NOMO-1 treated with DMSO at 0.1 percent for 48 hours (cell line): Measurements from ENCODE around the gene SETD1A.

Source experiments
- DNase-seq: peaks from one replicate; lab custom pipeline; 2025; ENCODE audit not compliant: unreplicated experiment; lab: John Stamatoyannopoulos, UW

Gene SETD1A

GRCh38 chr16:30980434-30980833 lies 22.9 kb downstream of the SETD1A start:
- no peak for DNase-seq

DNA sequence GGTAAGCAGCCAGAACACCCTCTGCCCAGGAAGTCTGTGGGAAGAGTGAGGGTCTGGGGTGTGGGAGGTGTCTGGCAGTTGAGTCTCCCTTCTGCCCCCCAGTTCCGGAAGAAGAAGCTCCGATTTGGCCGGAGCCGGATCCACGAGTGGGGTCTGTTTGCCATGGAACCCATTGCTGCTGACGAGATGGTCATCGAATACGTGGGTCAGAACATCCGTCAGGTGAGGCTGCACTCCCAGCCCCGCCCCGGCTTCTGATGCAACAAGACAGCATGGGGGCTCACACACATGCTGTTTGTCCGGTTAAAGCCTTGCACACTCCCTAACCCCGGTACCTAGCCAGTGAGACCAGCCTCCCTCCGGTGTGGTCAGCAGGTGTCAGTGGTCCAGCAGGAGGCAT lies 23.4 kb downstream of the SETD1A start:
- no peak for DNase-seq

DNA sequence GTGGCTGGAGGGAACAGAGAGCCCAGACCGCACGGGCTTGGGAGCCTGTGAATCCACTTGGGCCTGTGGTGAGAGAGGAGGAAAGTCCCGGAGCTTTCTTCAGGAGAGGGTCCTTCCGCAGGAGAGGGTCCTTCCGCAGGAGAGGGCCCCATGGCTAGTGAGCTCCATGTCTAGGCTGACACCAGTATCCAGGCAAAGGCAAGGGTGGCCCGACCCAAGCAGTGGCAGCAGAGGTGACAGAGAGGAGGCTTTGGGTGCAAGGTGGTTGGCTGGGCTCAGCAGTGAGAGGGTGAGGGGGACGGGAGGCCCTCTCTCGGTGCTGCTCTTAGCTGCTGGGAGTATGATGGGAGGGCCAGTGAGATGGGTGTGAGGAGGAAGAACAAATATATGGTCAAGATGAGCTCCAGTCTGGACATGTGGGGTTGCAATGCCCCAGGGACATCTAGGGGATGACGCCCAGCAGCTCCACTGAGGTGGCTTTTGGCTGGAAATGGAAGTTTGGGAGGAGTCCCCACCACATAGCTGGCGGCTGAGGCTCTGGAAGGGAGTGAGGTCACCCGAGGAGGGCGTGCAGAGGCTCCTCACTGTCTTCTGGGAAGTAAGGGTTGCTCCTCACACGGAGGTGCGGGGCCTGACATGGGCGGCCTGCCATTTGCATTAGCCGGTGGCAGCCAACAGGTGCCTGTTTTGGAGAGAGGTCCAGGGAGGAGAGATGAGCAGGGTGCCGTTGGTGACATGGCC lies 25.2 kb downstream of the SETD1A start:
- DNase-seq = no peak

DNA sequence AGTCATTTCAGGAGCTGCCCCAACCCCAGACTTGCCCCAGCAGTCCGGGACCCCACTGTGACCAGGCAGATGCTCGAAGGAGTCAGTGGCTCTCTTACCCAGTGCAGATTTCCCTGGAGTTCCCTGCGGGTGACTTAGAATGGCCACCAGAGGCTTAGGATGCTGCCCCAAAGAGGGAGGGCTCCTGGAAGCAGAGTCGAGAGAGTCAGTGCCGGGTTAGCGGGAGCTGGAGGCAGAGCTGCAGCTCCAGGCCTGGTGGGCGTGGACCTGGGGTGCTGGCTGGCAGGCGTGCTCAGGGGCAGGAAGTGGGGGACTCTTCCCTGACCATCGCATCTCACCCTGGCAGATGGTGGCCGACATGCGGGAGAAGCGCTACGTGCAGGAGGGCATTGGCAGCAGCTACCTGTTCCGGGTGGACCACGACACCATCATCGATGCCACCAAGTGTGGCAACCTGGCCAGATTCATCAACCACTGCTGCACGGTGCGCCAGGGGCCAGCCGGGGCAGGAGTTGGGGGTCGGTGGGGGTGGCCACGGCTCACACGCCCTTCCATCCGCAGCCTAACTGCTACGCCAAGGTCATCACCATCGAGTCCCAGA lies 25.8 kb downstream of the SETD1A start:
- no peak for DNase-seq

DNA sequence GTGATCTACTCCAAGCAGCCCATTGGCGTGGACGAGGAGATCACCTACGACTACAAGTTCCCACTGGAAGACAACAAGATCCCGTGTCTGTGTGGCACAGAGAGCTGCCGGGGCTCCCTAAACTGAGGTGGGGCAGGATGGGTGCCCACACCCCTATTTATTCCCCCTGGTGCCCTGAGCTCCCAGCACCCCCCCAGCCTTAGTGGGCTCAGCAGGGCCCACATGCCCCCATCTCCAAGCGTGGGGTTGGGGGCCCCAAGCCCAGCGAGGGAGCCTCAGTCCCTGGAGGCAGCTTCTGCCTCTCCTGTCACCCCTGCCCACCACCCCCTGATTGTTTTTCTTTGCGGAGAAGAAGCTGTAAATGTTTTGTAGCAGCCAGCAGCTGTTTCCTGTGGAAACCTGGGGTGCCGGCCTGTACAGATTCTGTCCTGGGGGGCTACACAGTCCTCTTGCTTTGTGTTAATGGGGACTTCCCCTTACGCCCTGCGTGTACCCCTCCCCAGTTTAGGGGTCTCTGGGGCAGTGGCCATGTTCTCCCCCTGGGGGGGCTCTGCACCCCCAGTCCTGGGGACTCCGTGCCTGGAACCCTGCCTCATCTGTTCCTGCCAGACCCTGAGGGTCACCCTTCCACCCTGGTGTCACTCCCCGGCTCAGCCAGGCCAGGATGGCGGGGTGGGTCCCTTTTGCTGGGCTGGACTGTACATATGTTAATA lies 26.5 kb downstream of the SETD1A start:
- no peak for DNase-seq

DNA sequence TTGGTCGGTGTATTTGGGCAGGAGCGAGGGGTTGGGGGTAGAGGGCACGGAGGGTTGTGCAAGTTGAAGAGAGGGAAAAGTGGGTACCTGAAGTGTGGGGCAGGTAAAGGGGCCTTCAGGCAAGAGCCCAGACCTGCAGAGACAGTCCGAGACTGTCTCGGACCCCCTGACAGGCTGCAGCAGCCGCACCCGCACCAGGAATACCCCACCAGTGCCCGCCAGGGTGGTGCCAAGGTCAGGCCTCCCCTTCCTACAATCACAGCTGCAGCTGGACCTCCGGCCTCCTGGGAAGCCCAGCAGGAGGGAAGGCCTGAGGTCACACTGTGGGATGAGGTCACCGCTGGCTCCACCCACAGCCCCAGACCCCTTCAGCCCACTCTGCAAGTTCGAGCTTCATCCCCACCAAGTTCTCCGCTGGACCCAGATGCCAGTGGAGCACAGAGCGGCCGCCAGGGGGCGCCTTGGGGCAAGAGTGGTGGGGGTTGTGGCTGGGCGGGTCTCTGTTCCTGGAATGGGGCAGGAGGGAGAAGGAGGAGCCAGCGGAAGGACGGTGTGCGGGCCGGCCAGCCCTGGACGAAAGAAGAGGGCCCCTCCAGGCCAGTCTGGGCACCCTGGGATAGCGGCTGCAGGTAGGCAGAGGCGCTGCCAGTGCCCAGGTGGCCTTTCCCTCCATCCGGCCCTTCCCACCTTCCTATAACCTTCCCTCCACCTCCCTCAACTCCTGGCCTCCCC lies 27.3 kb downstream of the SETD1A start, which contains the start of gene HSD3B7:
Gene HSD3B7, plus strand, starts transcription at position 539 of the 732 bp plus-strand sequence. CDS start 452 bp downstream, outside the sequence.
- peak; percentile 70 for DNase-seq

- no peak for DNase-seq
Measured at GRCh38 chr16:30985401-30986128, 28.0 kb downstream of the SETD1A start.

DNA sequence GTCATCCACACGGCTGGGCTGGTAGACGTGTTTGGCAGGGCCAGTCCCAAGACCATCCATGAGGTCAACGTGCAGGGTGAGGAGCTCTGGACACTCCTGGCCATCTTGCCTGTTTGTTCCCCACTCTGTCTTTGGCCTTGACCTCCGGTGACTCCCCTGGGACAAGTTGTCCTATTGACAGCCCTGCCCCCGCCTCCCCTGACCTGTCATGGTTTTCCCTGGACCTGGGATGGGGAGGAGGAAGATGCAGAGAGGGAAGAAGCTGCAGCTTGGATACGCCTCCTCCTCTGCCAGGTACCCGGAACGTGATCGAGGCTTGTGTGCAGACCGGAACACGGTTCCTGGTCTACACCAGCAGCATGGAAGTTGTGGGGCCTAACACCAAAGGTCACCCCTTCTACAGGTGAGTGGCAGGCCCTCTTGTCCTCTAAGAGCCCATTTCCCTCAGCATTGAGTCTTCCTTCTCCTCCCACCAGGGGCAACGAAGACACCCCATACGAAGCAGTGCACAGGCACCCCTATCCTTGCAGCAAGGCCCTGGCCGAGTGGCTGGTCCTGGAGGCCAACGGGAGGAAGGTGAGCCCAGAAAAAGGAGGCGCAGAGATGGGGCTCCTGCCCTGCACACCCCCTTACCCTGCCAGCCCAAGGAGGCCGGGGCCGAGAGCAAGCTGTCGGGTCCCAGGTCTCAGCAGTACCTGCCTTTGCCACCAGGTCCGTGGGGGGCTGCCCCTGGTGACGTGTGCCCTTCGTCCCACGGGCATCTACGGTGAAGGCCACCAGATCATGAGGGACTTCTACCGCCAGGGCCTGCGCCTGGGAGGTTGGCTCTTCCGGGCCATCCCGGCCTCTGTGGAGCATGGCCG lies 28.8 kb downstream of the SETD1A start:
- no peak for DNase-seq

DNA sequence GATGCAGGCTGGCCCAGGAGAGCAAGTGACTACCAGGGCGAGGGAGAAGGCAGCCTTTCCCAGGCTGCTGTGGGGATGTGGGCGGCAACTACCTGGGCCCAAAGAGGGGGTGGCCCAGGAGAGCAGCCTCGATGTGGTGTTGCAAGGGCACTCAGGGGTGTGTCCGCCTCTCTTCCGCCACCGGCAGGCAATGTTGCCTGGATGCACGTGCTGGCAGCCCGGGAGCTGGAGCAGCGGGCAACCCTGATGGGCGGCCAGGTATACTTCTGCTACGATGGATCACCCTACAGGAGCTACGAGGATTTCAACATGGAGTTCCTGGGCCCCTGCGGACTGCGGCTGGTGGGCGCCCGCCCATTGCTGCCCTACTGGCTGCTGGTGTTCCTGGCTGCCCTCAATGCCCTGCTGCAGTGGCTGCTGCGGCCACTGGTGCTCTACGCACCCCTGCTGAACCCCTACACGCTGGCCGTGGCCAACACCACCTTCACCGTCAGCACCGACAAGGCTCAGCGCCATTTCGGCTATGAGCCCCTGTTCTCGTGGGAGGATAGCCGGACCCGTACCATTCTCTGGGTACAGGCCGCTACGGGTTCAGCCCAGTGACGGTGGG lies 30.1 kb downstream of the SETD1A start:
- DNase-seq = no peak

- DNase-seq = no peak
Measured at GRCh38 chr16:30989469-30990047, 32.0 kb downstream of the SETD1A start.

DNA sequence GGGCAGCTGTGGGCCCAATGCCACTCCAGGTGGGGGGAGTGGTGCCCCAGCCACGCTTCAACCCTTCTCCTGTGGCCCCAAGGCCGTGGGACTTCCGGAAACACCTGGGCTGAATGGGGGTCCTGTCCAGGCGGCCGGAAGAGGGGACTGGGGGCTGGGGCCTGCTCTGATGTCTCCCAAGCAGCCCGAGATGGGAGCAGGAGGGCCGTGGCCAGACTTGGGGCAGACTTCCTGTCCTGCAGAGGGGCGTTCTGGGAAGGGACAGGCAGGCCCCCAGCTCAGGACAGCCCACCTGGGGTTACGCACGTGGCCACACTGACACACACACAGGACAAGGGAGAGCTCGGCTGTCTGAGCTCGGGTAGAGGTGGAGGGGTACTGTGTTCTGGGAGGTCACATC lies 32.6 kb downstream of the SETD1A start:
- no peak for DNase-seq

- DNase-seq = no peak
Measured at GRCh38 chr16:30991052-30991451, 33.5 kb downstream of the SETD1A start.

DNA sequence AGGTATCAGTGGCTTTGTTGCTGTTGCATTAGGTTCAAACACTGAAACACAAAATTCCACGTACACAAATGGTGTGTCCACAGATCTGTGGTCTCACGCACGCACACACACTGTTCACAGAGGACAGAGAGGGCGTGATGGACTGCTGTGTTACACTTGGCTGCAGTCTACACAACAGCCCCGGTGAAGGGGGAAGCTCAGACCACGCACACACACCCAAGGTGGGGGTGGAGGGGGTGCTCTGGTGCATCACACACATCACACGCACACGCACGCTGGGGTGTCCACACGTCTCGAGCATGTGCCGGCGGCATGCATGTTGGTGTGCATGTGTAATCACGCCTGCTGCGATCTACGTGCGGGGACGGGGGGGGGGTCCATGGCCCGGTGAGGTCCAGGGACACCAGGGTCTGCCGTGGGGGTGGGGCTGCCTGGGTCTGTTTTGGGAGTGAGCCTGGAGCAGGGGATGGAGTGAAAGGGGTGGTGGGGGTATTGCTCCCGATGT lies 34.8 kb downstream of the SETD1A start:
- no peak for DNase-seq

DNA sequence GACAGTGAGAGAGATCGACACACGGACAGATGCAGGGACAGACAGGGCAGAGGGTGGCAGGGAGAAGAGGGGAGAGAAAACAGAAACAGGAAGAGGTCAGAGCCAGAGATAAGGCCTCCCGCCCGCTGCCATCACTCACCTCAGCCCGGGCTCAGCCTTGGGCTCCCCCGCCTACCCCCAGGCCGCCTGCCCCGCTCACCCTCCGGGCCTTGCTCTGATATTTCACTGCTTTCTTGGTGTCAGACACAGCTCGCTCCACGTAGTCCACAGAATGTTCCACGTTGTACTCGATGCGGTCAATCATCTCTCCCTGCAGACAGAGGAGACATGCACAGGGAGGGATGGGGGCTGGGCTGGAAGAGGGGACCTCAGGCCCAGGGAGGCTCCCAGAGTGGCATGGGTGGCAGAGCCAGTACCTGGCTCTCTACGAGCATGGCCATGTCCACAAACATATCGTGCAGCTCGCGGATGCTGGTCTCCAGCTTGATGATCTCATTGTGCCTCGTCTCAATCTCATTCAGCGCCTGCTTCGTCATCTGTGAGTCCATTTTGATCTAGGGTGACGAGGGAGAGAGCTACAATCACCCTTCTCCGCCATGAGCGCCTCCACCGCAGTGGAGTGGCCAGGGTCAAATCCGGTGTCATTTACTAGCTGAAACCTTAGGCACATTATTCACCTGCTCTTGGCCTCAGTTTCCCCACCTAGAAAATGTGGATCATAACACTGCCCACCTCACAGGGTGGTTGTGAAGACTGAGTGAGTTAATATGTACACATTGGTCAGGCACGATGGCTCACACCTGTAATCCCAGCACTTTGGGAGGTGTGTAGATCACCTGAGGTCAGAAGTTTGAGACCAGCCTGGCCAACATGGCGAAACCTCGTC lies 35.6 kb downstream of the SETD1A start:
- peak; percentile 54 for DNase-seq

DNA sequence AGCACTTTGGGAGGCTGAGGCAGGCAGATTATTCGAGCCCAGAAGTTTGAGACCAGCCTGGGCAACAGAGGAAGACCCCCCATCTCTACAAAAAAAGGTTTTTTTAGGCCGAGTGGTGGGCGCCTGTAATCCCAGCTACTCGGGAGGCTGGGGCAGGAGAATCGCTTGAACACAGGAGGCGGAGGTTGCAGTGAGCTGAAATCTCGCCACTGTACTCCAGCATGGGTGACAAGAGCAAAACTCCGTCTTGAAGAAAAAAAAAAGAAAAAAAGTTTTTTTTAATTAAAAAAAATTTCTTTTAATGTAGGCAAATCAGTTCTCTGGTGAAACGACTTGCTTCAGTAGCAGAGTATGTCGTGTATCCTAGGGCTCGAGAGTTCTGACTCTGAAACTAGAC lies 38.4 kb downstream of the SETD1A start:
- DNase-seq = no peak

DNA sequence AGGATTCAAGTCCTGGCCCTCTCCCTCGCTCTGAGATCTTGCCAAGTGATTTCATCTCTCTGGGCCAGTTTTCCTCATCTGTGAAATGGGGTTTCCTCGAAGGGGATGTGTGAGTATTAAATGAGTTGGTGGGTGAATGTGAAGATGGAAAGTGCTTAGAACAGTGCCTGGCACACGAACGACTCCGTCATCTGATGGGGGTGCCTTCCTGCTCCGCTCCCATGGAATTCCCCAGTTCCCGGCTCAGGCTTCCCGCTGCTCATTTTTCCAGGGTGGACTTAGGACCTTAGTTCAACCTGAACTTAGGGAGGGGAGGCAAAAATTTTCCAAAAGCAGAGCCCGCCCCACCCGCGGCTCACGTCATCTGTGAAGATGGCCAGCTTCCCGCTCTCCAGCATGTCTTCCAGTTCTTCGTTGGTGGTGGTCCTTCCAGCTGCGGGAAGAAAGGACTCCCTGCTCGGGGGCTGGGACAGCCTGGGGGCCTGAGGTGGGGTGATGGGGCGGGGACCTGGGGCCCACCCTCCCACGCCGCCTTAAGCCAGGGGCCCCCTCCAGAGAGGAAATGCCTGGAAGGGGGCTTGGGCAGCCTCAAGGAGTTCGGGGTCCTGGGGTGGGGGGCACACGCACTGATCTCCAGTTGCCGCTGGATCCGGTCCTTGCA lies 38.9 kb downstream of the SETD1A start:
- no peak for DNase-seq

- peak; percentile 75 for DNase-seq
Measured at GRCh38 chr16:30996985-30997724, 39.6 kb downstream of the SETD1A start.
